GM18499 (cell line): ENCODE data around the gene ID2.
"Not testable (repeated sequence)": the region's sequence is repeated elsewhere in the genome, so short reads cannot be mapped to it uniquely, and the experiment has no call there.

Experiments
- ATAC-seq: cut with Tn5 transposase; IDR thresholded peaks from one replicate; pipeline ENCODE4 v1.9.1; 2021; ENCODE audit warnings: moderate number of reproducible peaks; ENCODE audit not compliant: insufficient read depth, unreplicated experiment

The ID2 gene

GRCh38 chr2:8725838-8726237 lies 44.0 kb downstream of the ID2 start:
- ATAC-seq = no peak

- ATAC-seq = no peak
These were observed 46.6 kb downstream of the ID2 start for GRCh38 chr2:8728305-8729015.

- ATAC-seq = not testable (repeated sequence)
These were observed 47.2 kb downstream of the ID2 start for GRCh38 chr2:8729101-8729500.

GRCh38 chr2:8729939-8730338 lies 48.1 kb downstream of the ID2 start:
- ATAC-seq = no peak

- ATAC-seq = no peak
These were observed 50.7 kb downstream of the ID2 start for GRCh38 chr2:8732601-8733000.
